ENCODE measurements around the gene EPHB1.

The EPHB1 gene

GRCh38 chr3:134880431-134880830 is 85.4 kb downstream of the EPHB1 start:
- TF ChIP-seq GATA3 (IDR thresholded peaks at IDR 0.05; ENCODE audit: low read depth, low read length) = no peak
- TF ChIP-seq GATA2 (IDR thresholded peaks at IDR 0.05; ENCODE audit: low read depth, low read length) = no peak

GRCh38 chr3:134881305-134881704 is 86.2 kb downstream of the EPHB1 start:
- TF ChIP-seq GATA3 (IDR thresholded peaks at IDR 0.05; ENCODE audit: low read depth, low read length) (no peak), GATA2 (IDR thresholded peaks at IDR 0.05; ENCODE audit: low read depth, low read length) (no peak)

GRCh38 chr3:134883697-134884385 is 88.8 kb downstream of the EPHB1 start:
- TF ChIP-seq GATA3 (IDR thresholded peaks at IDR 0.05; ENCODE audit: low read depth, low read length) (no peak), GATA2 (IDR thresholded peaks at IDR 0.05; ENCODE audit: low read depth, low read length) (no peak)

GRCh38 chr3:134885877-134886621 is 91.0 kb downstream of the EPHB1 start:
- TF ChIP-seq GATA2 (IDR thresholded peaks at IDR 0.05; ENCODE audit: low read depth, low read length) (no peak), GATA3 (IDR thresholded peaks at IDR 0.05; ENCODE audit: low read depth, low read length) (no peak)

- TF ChIP-seq GATA2 (IDR thresholded peaks at IDR 0.05; ENCODE audit: low read depth, low read length) = no peak
- TF ChIP-seq GATA3 (IDR thresholded peaks at IDR 0.05; ENCODE audit: low read depth, low read length) = no peak
Observed at GRCh38 chr3:134886991-134887390, 91.9 kb downstream of the EPHB1 start.

GRCh38 chr3:134887536-134887935 is 92.5 kb downstream of the EPHB1 start:
- TF ChIP-seq GATA2 (IDR thresholded peaks at IDR 0.05; ENCODE audit: low read depth, low read length) (no peak), GATA3 (IDR thresholded peaks at IDR 0.05; ENCODE audit: low read depth, low read length) (no peak)

- no peak for TF ChIP-seq GATA2 (IDR thresholded peaks at IDR 0.05; ENCODE audit: low read depth, low read length)
- no peak for TF ChIP-seq GATA3 (IDR thresholded peaks at IDR 0.05; ENCODE audit: low read depth, low read length)
Observed at GRCh38 chr3:134892326-134892725, 97.3 kb downstream of the EPHB1 start.

- TF ChIP-seq GATA3 (IDR thresholded peaks at IDR 0.05; ENCODE audit: low read depth, low read length) = no peak
- no peak for TF ChIP-seq GATA2 (IDR thresholded peaks at IDR 0.05; ENCODE audit: low read depth, low read length)
Observed at GRCh38 chr3:134892761-134893160, 97.7 kb downstream of the EPHB1 start.

- TF ChIP-seq GATA2 (IDR thresholded peaks at IDR 0.05; ENCODE audit: low read depth, low read length) (no peak), GATA3 (IDR thresholded peaks at IDR 0.05; ENCODE audit: low read depth, low read length) (no peak)
Observed at GRCh38 chr3:134894533-134894932, 99.5 kb downstream of the EPHB1 start.

- TF ChIP-seq GATA2 (IDR thresholded peaks at IDR 0.05; ENCODE audit: low read depth, low read length) = no peak
- no peak for TF ChIP-seq GATA3 (IDR thresholded peaks at IDR 0.05; ENCODE audit: low read depth, low read length)
Observed at GRCh38 chr3:134895181-134895580, 100.1 kb downstream of the EPHB1 start.

- no peak for TF ChIP-seq GATA3 (IDR thresholded peaks at IDR 0.05; ENCODE audit: low read depth, low read length)
- no peak for TF ChIP-seq GATA2 (IDR thresholded peaks at IDR 0.05; ENCODE audit: low read depth, low read length)
Observed at GRCh38 chr3:134896141-134896540, 101.1 kb downstream of the EPHB1 start.

GRCh38 chr3:134896696-134897095 is 101.6 kb downstream of the EPHB1 start:
- no peak for TF ChIP-seq GATA2 (IDR thresholded peaks at IDR 0.05; ENCODE audit: low read depth, low read length)
- no peak for TF ChIP-seq GATA3 (IDR thresholded peaks at IDR 0.05; ENCODE audit: low read depth, low read length)

- no peak for TF ChIP-seq GATA2 (IDR thresholded peaks at IDR 0.05; ENCODE audit: low read depth, low read length)
- no peak for TF ChIP-seq GATA3 (IDR thresholded peaks at IDR 0.05; ENCODE audit: low read depth, low read length)
Observed at GRCh38 chr3:134897391-134898141, 102.5 kb downstream of the EPHB1 start.

- no peak for TF ChIP-seq GATA2 (IDR thresholded peaks at IDR 0.05; ENCODE audit: low read depth, low read length)
- TF ChIP-seq GATA3 (IDR thresholded peaks at IDR 0.05; ENCODE audit: low read depth, low read length) = no peak
Observed at GRCh38 chr3:134898181-134898754, 103.2 kb downstream of the EPHB1 start.

All from SH-SY5Y (cell line).